ENCODE data around the gene CBX4.

Gene CBX4

GRCh38 chr17:79818026-79818758 lies 21.0 kb downstream of the CBX4 start:
- no peak for DNase-seq (ENCODE audit: low read depth, low spot score)
- peaks cover 5% of the 10 kb centered on the region for H3K4me1 ChIP-seq (ENCODE audit: control insufficient read depth, insufficient read depth, low read length)
- H3K4me3 ChIP-seq (ENCODE audit: low read length), result no peak overlapping the region
- peaks cover 63% of the 10 kb centered on the region for H3K27me3 ChIP-seq (ENCODE audit: control insufficient read depth, insufficient read depth, low read length)
- H3K9me3 ChIP-seq (ENCODE audit: control insufficient read depth, insufficient read depth, low read length), result no peaks in the 10 kb centered on the region
- no CpG with 5 or more reads among the region's 12 CpGs for WGBS (ENCODE audit: insufficient coverage, insufficient read length)
- no peak overlapping the region for H3K27ac ChIP-seq (ENCODE audit: low read length)
- H3K36me3 ChIP-seq (ENCODE audit: control insufficient read depth, insufficient read depth, low read length), result no peaks in the 10 kb centered on the region

- H3K4me1 ChIP-seq (ENCODE audit: control insufficient read depth, insufficient read depth, low read length), result peaks cover 7% of the 10 kb centered on the region
- no peaks in the 10 kb centered on the region for H3K9me3 ChIP-seq (ENCODE audit: control insufficient read depth, insufficient read depth, low read length)
- H3K4me3 ChIP-seq (ENCODE audit: low read length), result no peak overlapping the region
- DNase-seq (ENCODE audit: low read depth, low spot score), result no peak
- no peak overlapping the region for H3K27ac ChIP-seq (ENCODE audit: low read length)
- no peaks in the 10 kb centered on the region for H3K36me3 ChIP-seq (ENCODE audit: control insufficient read depth, insufficient read depth, low read length)
- peaks cover 84% of the 10 kb centered on the region for H3K27me3 ChIP-seq (ENCODE audit: control insufficient read depth, insufficient read depth, low read length)
- WGBS (ENCODE audit: insufficient coverage, insufficient read length), result no CpG with 5 or more reads among the region's 41 CpGs
Measured at GRCh38 chr17:79815836-79816461, 23.3 kb downstream of the CBX4 start.

- DNase-seq (ENCODE audit: low read depth, low spot score), result no peak
- Histone ChIP-seq H3K36me3 (ENCODE audit: control insufficient read depth, insufficient read depth, low read length) (no peaks in the 10 kb centered on the region), H3K27me3 (ENCODE audit: control insufficient read depth, insufficient read depth, low read length) (peaks cover 89% of the 10 kb centered on the region), H3K4me1 (ENCODE audit: control insufficient read depth, insufficient read depth, low read length) (peaks cover 9% of the 10 kb centered on the region), H3K27ac (ENCODE audit: low read length) (no peak overlapping the region), H3K9me3 (ENCODE audit: control insufficient read depth, insufficient read depth, low read length) (no peaks in the 10 kb centered on the region), H3K4me3 (ENCODE audit: low read length) (peak overlapping the region; percentile 3; the same call in 1 of the 2 replicates)
- WGBS (ENCODE audit: insufficient coverage, insufficient read length), result no CpG with 5 or more reads among the region's 96 CpGs
Measured at GRCh38 chr17:79814974-79815835, 24.0 kb downstream of the CBX4 start.

DNA sequence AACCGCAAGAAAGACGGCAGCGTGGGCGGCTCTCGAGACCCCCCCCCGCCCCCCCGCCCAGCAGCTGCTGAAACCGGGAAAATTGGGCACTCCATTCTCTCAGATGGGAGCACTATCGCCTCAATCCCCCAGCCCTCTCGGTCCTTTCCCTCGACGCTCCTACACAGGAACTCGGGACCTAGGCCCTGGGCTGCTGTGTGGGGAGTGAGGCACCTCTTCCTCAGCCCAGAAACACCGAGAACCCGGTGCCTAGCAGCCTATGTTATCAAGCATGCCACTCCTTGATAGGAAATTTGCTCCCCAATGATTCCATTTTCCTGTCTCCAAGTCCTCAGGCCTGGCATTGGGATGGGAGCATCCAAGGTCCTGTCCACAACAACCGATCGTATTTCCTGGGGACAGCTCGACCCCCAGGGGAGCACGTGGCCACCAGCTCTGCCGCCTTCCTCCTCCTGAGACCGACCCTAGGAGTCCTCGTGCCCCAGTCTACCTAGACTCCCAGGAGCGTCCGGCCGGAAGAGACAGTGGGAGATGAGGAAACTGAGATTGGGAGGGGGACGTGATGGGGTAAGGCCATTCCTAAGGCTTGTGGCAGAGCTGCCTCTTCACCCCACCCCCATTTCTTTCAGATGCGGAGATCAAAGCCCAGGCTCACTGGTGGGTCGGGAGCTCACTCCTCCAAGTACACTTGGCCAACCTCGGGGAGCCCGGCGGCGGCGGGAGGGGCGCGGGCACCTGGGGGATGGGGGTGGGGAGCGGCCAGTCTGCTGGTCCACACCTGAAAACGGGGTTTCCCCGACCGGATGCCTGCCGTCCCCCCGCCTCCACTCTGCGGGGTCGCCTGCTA lies 24.9 kb downstream of the CBX4 start:
- Histone ChIP-seq H3K9me3 (ENCODE audit: control insufficient read depth, insufficient read depth, low read length) (no peaks in the 10 kb centered on the region), H3K4me1 (ENCODE audit: control insufficient read depth, insufficient read depth, low read length) (peaks cover 12% of the 10 kb centered on the region), H3K27me3 (ENCODE audit: control insufficient read depth, insufficient read depth, low read length) (peaks cover 82% of the 10 kb centered on the region), H3K4me3 (ENCODE audit: low read length) (no peak overlapping the region; the same call in 1 of the 2 replicates), H3K36me3 (ENCODE audit: control insufficient read depth, insufficient read depth, low read length) (no peaks in the 10 kb centered on the region), H3K27ac (ENCODE audit: low read length) (no peak overlapping the region)
- no peak for DNase-seq (ENCODE audit: low read depth, low spot score)
- WGBS (ENCODE audit: insufficient coverage, insufficient read length), result no CpG with 5 or more reads among the region's 43 CpGs

DNA sequence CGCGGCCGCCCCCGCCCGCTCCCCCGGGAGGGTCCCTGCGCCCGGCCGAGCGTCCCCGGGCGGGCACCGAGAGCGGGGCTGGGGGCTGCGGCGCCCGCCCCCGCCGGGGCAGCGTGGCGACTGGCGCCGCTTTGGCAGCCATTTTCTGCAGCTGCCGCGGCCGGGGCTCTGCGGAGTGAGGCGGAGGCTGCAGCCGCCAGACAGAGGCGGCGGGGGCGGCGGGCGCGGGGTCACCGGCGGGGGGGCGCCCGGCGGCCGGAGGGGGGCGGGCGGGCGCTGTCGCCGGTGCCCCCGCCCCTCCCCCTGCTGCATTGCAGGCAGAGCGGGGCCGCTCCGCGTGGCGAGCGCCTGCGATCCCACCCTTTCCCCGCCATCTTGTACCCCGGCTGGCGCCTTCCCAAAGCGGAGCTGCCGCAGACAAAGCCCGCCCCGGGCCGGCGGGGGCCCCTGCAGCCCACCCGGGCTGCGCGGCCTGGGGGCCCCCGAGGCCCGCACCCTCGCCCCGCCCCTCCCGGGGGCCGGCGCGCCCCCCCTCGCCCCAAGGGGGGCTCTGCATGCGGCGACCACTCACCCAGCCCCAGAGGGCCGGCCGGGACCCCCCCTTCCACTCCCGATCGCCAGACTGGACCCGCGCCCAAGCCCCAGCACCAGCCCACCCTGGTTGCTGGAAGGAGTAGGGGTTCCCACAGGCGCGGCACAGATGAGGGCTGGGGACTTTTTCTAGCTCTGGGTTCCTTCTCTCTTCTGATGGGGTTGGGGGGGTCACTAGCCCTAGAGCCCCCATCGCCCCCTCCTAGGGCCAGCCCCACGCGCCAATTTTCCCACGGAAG lies 25.7 kb downstream of the CBX4 start:
- Histone ChIP-seq H3K27me3 (ENCODE audit: control insufficient read depth, insufficient read depth, low read length) (peaks cover 84% of the 10 kb centered on the region), H3K4me3 (ENCODE audit: low read length) (peak overlapping the region; percentile 7; the same call in 1 of the 2 replicates), H3K4me1 (ENCODE audit: control insufficient read depth, insufficient read depth, low read length) (peaks cover 12% of the 10 kb centered on the region), H3K36me3 (ENCODE audit: control insufficient read depth, insufficient read depth, low read length) (no peaks in the 10 kb centered on the region), H3K9me3 (ENCODE audit: control insufficient read depth, insufficient read depth, low read length) (no peaks in the 10 kb centered on the region), H3K27ac (ENCODE audit: low read length) (no peak overlapping the region)
- no peak for DNase-seq (ENCODE audit: low read depth, low spot score)
- no CpG with 5 or more reads among the region's 89 CpGs for WGBS (ENCODE audit: insufficient coverage, insufficient read length)

DNA sequence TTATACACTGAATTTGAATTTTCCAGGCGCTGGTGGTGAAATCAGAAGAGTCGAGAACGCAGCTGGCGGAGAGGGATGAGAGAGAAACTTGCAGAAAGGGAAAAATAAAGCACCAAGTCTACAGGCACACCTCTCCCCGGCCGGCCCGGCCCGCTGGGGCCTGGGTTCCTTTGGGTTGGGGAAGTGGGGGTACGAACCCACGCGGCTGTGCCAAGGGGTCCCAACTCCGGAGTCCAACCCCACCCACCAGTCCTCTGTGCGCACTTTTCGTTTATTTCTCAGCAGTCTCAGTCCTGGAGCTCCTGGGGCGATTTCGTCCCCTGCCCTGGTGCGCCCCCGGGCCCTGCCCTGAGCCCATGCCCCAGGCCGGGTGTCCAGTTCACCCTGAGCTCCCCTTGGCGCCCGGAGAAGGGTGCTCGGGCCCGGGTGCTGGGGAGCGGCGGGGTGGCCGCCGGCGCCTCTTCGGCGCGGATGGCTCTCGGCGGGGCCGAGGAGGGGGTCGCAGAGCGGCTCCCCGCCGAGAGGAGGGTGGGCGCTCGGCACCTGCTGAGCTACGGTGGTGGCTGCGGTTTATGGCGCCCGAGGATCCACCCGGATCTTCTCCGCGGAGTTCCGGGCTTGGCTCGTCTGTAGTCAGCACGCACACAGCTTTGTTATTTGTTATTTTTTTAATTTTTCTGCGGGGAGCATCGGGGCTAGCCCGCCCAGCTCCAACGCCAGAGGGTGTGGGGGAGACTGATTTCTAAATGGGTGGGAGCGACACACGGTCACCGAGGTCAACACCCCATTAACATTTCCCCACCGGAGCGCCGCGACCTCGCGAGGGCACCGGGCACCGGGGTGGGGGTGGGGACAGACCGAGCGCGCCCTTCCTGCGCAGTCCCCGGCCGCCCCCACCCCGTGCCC lies 26.6 kb downstream of the CBX4 start:
- H3K9me3 ChIP-seq (ENCODE audit: control insufficient read depth, insufficient read depth, low read length), result no peaks in the 10 kb centered on the region
- H3K4me3 ChIP-seq (ENCODE audit: low read length), result no peak overlapping the region
- no peak for DNase-seq (ENCODE audit: low read depth, low spot score)
- H3K36me3 ChIP-seq (ENCODE audit: control insufficient read depth, insufficient read depth, low read length), result no peaks in the 10 kb centered on the region
- H3K27ac ChIP-seq (ENCODE audit: low read length), result no peak overlapping the region
- peaks cover 12% of the 10 kb centered on the region for H3K4me1 ChIP-seq (ENCODE audit: control insufficient read depth, insufficient read depth, low read length)
- H3K27me3 ChIP-seq (ENCODE audit: control insufficient read depth, insufficient read depth, low read length), result peaks cover 84% of the 10 kb centered on the region
- WGBS (ENCODE audit: insufficient coverage, insufficient read length), result no CpG with 5 or more reads among the region's 72 CpGs

DNA sequence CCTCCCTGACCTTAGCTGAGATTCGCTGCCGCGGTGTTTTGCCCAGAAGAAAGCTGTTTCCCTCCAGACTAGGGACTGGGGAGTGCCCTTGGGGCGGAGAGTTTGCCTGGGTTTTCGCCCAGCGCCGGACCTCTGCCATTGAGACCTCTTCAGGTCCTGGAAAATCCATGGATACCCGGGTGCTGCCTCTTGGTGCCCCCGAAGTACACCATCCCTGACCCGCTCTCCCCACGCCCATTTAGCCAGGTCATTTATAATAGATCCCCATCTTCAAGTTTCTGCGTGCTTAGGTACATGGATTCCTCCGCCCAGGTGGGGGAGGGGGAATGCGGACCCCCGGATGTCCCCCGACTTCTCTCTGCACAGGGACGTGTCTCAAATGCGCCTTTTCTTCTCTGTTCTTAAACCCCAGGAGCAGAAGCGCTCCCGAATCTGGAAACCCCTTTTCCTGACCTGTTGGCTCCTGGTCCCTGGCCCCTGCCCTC lies 27.3 kb downstream of the CBX4 start:
- DNase-seq (ENCODE audit: low read depth, low spot score), result no peak
- Histone ChIP-seq H3K36me3 (ENCODE audit: control insufficient read depth, insufficient read depth, low read length) (no peaks in the 10 kb centered on the region), H3K27me3 (ENCODE audit: control insufficient read depth, insufficient read depth, low read length) (peaks cover 84% of the 10 kb centered on the region), H3K4me3 (ENCODE audit: low read length) (no peak overlapping the region), H3K4me1 (ENCODE audit: control insufficient read depth, insufficient read depth, low read length) (peaks cover 12% of the 10 kb centered on the region), H3K9me3 (ENCODE audit: control insufficient read depth, insufficient read depth, low read length) (no peaks in the 10 kb centered on the region), H3K27ac (ENCODE audit: low read length) (no peak overlapping the region)
- WGBS (ENCODE audit: insufficient coverage, insufficient read length), result no CpG with 5 or more reads among the region's 20 CpGs

DNA sequence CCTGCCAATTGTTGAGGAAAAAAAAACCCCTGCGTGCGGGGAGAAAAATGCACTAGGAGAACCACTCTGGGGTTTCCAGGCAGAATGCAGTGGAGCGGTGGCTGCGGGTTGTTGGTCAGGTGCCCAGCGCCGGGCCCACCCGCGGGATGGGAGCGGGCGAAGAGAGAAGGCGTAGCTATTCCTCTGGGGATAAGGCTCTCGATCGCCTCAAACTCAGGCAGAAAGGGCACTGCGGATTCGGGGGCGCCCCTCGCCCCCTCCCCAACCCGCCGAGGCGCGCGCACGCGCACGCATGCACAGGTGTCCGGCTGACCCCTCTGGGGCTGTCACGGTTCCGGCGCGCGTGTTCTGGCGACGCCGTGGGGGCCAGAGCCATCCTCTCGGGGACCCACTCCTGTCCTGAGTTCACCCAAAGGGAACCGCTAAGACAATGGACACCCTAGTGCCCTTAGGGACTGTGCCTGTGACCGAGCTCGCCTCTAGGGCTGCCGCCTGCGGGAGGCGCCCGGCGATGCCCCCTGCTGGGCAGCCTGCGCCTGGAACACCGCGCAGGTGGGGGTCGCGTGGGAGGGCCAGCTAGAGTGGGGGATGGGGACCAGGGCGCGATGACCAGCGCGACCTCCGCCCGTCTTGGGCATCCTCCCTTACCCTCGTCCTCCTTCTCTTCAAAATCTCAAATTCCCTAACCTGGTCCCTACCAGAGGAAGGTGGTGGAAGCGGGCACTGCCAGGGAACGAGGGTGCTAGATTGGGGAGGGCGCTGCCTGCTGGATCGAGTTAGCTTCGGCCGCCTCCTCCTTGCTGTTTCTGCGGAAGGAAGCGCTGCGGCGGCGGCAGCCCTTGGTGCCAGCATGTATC lies 28.0 kb downstream of the CBX4 start:
- peaks cover 17% of the 10 kb centered on the region for H3K4me1 ChIP-seq (ENCODE audit: control insufficient read depth, insufficient read depth, low read length)
- no peaks in the 10 kb centered on the region for H3K9me3 ChIP-seq (ENCODE audit: control insufficient read depth, insufficient read depth, low read length)
- H3K27me3 ChIP-seq (ENCODE audit: control insufficient read depth, insufficient read depth, low read length), result peaks cover 84% of the 10 kb centered on the region
- no peaks in the 10 kb centered on the region for H3K36me3 ChIP-seq (ENCODE audit: control insufficient read depth, insufficient read depth, low read length)
- no CpG with 5 or more reads among the region's 66 CpGs for WGBS (ENCODE audit: insufficient coverage, insufficient read length)
- no peak for DNase-seq (ENCODE audit: low read depth, low spot score)
- no peak overlapping the region for H3K27ac ChIP-seq (ENCODE audit: low read length)
- H3K4me3 ChIP-seq (ENCODE audit: low read length), result no peak overlapping the region

Data from iPS DF 6.9 (cell line).